Stomach (tissue), 9 donors: ENCODE results near the gene SMIM43. TPM values are rescaled to one million over a fixed set of nuclear protein-coding genes. Genes with fewer than 3 reads are reported as not detected.

Experiments
- DNase-seq, 2 donors: peaks; one replicate each; pipeline versions ENCODE4 v3.0.0 to v3.0.0-alpha.2; 2013 to 2019
- H3K27ac ChIP-seq, 5 donors: fragments of 200-600 bp in 4 of 5; sonication (generic) in 4 of 5; one replicate each; pipeline ENCODE4 v1.5.1; 2013 to 2019; ENCODE audit warnings: mild to moderate bottlenecking in 1 of 5, moderate library complexity in 1 of 5
- H3K27me3 ChIP-seq, 3 donors: fragments of 200-600 bp; sonication (generic); one replicate each; pipeline ENCODE4 v1.5.1; 2017 to 2019; ENCODE audit warnings: mixed run types in 1 of 3
- H3K36me3 ChIP-seq, 4 donors: fragments of 200-600 bp; sonication (generic); 1 replicate in 3 of 4; 2 replicates in 1 of 4; pipeline ENCODE4 v1.5.1; 2016 to 2019
- H3K4me1 ChIP-seq, 4 donors: fragments of 200-600 bp; sonication (generic); one replicate each; pipeline ENCODE4 v1.5.1; 2016 to 2019
- H3K4me3 ChIP-seq, 4 donors: fragments of 200-600 bp; sonication (generic) in 3 of 4; one replicate each; pipeline ENCODE4 v1.5.1; 2016 to 2019; ENCODE audit warnings: mild to moderate bottlenecking in 1 of 4
- H3K9me3 ChIP-seq, 4 donors: fragments of 200-600 bp; sonication (generic); one replicate each; pipeline ENCODE4 v1.5.1; 2016 to 2019
- CTCF ChIP-seq, 7 experiments: fragments of 450-650 bp in 4 of 7; fragments of 200-600 bp in 3 of 7; sonication (generic) in 3 of 7; IDR thresholded peaks; one replicate each; pipeline ENCODE4 v1.5.1; 2016 to 2019; ENCODE audit warnings: antibody characterized with exemption in 7 of 7, control low read depth in 2 of 7, mild to moderate bottlenecking in 1 of 7
- EP300 ChIP-seq: sonication (generic); formaldehyde crosslinking; IDR thresholded peaks from one replicate; pipeline ENCODE4 v1.6.1; 2017; ENCODE audit warnings: antibody characterized with exemption
- POLR2A ChIP-seq, 4 donors: fragments of 450-650 bp; IDR thresholded peaks; one replicate each; pipeline ENCODE4 v1.6.1; 2016; ENCODE audit warnings: antibody characterized with exemption in 4 of 4, control low read depth in 2 of 4, mild to moderate bottlenecking in 1 of 4, moderate library complexity in 1 of 4
- POLR2AphosphoS5 ChIP-seq, 3 donors: sonication (generic); formaldehyde crosslinking; IDR thresholded peaks; one replicate each; pipeline ENCODE4 v1.6.1; 2016; ENCODE audit warnings: antibody characterized with exemption in 3 of 3
- WGBS, 5 donors: extraction: QIAGEN DNeasy Blood & Tissue Kit in 3 of 5; methylation state at CpG; one replicate each; pipeline versions ENCODE4 v1.1.5 to v1.1.7; 2013 to 2018; 5-methylcytosine and 5-hydroxymethylcytosine counted together
- intact Hi-C: fragments of 100-400 bp; cut with DNase I; formaldehyde crosslinking; loops from one replicate; pipeline ENCODE4 v1.15.1; 2023; ENCODE audit warnings: low total_unique reads
- polyA plus RNA-seq, 3 donors: library from polyadenylated mRNA; stranded (reverse); fragments of 200-250 nt; gene quantifications; one replicate each; pipeline ENCODE4 v1.2.3, GENCODE V29; 2013
- total RNA-seq, 5 donors: library from RNA; depleted of rRNA; stranded (reverse); fragments of >200 nt; gene quantifications; one replicate each; pipeline versions ENCODE4 v1.1.0 to v1.2.3, GENCODE V29; 2014 to 2016
- donor health status: healthy with polysubstance abuse.
- donor health status: Bipolar disorder and iron deficiency.
- donor health status: healthy.

SMIM43 gene
- total and polyA plus RNA-seq, 8 donors = 0.10 to 0.31 (median 0.18) TPM; not detected in 5

- H3K27ac ChIP-seq = no peak overlapping the region
- WGBS, 5 donors = 38 to 62% (median 43%) methylated on average over 2 of the region's 2 CpGs
- DNase-seq = peak in 1 of 2 donors; percentile 36
- no peaks in the 10 kb centered on the region for H3K27me3 ChIP-seq
- no peaks in the 10 kb centered on the region for H3K9me3 ChIP-seq
- H3K36me3 ChIP-seq = peaks cover 10 to 17% (median 17%) of the 10 kb centered on the region in 4 donors
- intact Hi-C loops = no loop called here
- no peak overlapping the region for H3K4me3 ChIP-seq
- TF ChIP-seq EP300 (no peak), CTCF (IDR thresholded peaks at IDR 0.05) (no peak), POLR2AphosphoS5 (IDR thresholded peaks at IDR 0.05) (no peak), POLR2A (IDR thresholded peaks at IDR 0.05) (no peak)
- peaks cover 0 to 32% (median 19%) of the 10 kb centered on the region in 4 donors for H3K4me1 ChIP-seq
Measured at GRCh38 chr4:121799208-121799823, 34.4 kb upstream of the SMIM43 start.

- Histone ChIP-seq H3K27me3 (peaks cover 0 to 6% (median 0%) of the 10 kb centered on the region in 3 donors), H3K36me3 (no peaks in the 10 kb centered on the region), H3K9me3 (no peaks in the 10 kb centered on the region), H3K4me1 (peaks cover 0 to 9% (median 7%) of the 10 kb centered on the region in 4 donors), H3K4me3 (no peak overlapping the region), H3K27ac (no peak overlapping the region)
- DNase-seq = no peak
- intact Hi-C loops = no loop called here
- TF ChIP-seq EP300 (no peak), CTCF (IDR thresholded peaks at IDR 0.05) (no peak), POLR2A (IDR thresholded peaks at IDR 0.05) (no peak), POLR2AphosphoS5 (IDR thresholded peaks at IDR 0.05) (no peak)
Measured at GRCh38 chr4:121796283-121796682, 31.3 kb upstream of the SMIM43 start.

GRCh38 chr4:121794505-121795188, 29.7 kb upstream of the SMIM43 start:
- H3K9me3 ChIP-seq = no peaks in the 10 kb centered on the region
- 37 to 62% (median 41%) methylated on average over 5 of the region's 5 CpGs for WGBS, 5 donors
- no peaks in the 10 kb centered on the region for H3K36me3 ChIP-seq
- peak in 1 of 2 donors; percentile 35 for DNase-seq
- peaks cover 0 to 6% (median 0%) of the 10 kb centered on the region in 3 donors for H3K27me3 ChIP-seq
- no peak overlapping the region for H3K27ac ChIP-seq
- peaks cover 0 to 4% (median 0%) of the 10 kb centered on the region in 4 donors for H3K4me1 ChIP-seq
- TF ChIP-seq POLR2AphosphoS5 (IDR thresholded peaks at IDR 0.05) (no peak), EP300 (no peak), CTCF (IDR thresholded peaks at IDR 0.05) (no peak), POLR2A (IDR thresholded peaks at IDR 0.05) (no peak)
- H3K4me3 ChIP-seq = no peak overlapping the region
- intact Hi-C loops = no loop called here

GRCh38 chr4:121792966-121793365, 28.0 kb upstream of the SMIM43 start:
- Histone ChIP-seq H3K4me3 (no peak overlapping the region), H3K9me3 (no peaks in the 10 kb centered on the region), H3K27me3 (peaks cover 0 to 7% (median 0%) of the 10 kb centered on the region in 3 donors), H3K36me3 (no peaks in the 10 kb centered on the region), H3K27ac (no peak overlapping the region), H3K4me1 (peaks cover 0 to 4% (median 0%) of the 10 kb centered on the region in 4 donors)
- intact Hi-C loops = no loop called here
- TF ChIP-seq POLR2A (IDR thresholded peaks at IDR 0.05) (no peak), POLR2AphosphoS5 (IDR thresholded peaks at IDR 0.05) (no peak), EP300 (no peak), CTCF (IDR thresholded peaks at IDR 0.05) (no peak)
- WGBS, 5 donors = 75 to 91% (median 85%) methylated on average over 2 of the region's 2 CpGs
- DNase-seq = no peak
